B cell (primary cell): ENCODE data around the gene USPL1. TPM values are rescaled to one million over a fixed set of nuclear protein-coding genes. Genes with fewer than 3 reads are reported as not detected.

Experiments
- ATAC-seq: fragments of 200-7000 bp; cut with Tn5 transposase; one replicate; pipeline ENCODE4 v1.10.0; 2021; ENCODE audit warnings: low read depth, mild to moderate bottlenecking, moderate number of reproducible peaks, moderate library complexity
- CTCF ChIA-PET: fragments of 350-600 bp; sonication (Branson Sonifier 250); formaldehyde crosslinking; loops from one replicate; lab custom pipeline; 2021; ENCODE audit warnings: antibody characterized with exemption, inconsistent platforms; lab: Charles Lee
- POLR2A ChIA-PET: fragments of 350-600 bp; sonication (Branson Sonifier 250); formaldehyde crosslinking; loops from one replicate; lab custom pipeline; 2021; ENCODE audit warnings: antibody characterized with exemption; lab: Charles Lee
- DNase-seq: peaks from one replicate; pipeline ENCODE4 v3.0.0; 2013
- H2AFZ ChIP-seq: 2 replicates; pipeline ENCODE4 v1.6.1; 2012; ENCODE audit warnings: mild to moderate bottlenecking, low read depth, low read length; ENCODE audit not compliant: insufficient read depth, poor library complexity, severe bottlenecking
- H3K27ac ChIP-seq, 2 donors: 1 replicate in 1 of 2; 2 replicates in 1 of 2; pipeline ENCODE4 v1.5.1; 2012 to 2013; ENCODE audit warnings: low read length in 2 of 2, mild to moderate bottlenecking in 2 of 2, moderate library complexity in 1 of 2
- H3K27me3 ChIP-seq, 4 experiments: fragments of 200-600 bp in 1 of 4; sonication (generic) in 1 of 4; replicated peaks in 1 of 4; 1 replicate in 2 of 4; 2 replicates in 2 of 4; pipeline versions ENCODE4 v1.6.1 to v1.7.0; 2013 to 2016; ENCODE audit warnings: low read length in 3 of 4, mild to moderate bottlenecking in 2 of 4, mixed read lengths in 1 of 4, moderate library complexity in 1 of 4; ENCODE audit not compliant: insufficient read depth in 4 of 4, control insufficient read depth in 3 of 4; ENCODE audit errors: control extremely low read depth in 1 of 4
- H3K36me3 ChIP-seq, 2 experiments: replicated peaks in 1 of 2; 1 replicate in 1 of 2; 2 replicates in 1 of 2; pipeline versions ENCODE4 v1.6.1 to v1.7.1; 2013; ENCODE audit warnings: low read length in 1 of 2; ENCODE audit not compliant: insufficient read depth in 2 of 2, control insufficient read depth in 1 of 2; ENCODE audit errors: control extremely low read depth in 1 of 2, extremely low read depth in 1 of 2
- H3K4me1 ChIP-seq, 2 donors: fragments of 200-600 bp in 1 of 2; sonication (generic) in 1 of 2; 1 replicate in 1 of 2; 2 replicates in 1 of 2; pipeline versions ENCODE4 v1.5.1 to v1.6.1; 2013 to 2017; ENCODE audit warnings: low read length in 2 of 2; ENCODE audit not compliant: control insufficient read depth in 2 of 2, insufficient read depth in 2 of 2
- H3K4me2 ChIP-seq: replicated peaks from 2 replicates; pipeline ENCODE3; 2012; ENCODE audit warnings: mild to moderate bottlenecking, low read depth, low read length; ENCODE audit not compliant: poor library complexity, severe bottlenecking
- H3K4me3 ChIP-seq, 5 experiments: fragments of 200-600 bp in 1 of 5; sonication (generic) in 1 of 5; 1 replicate in 3 of 5; 2 replicates in 2 of 5; pipeline versions ENCODE4 v1.5.1 to v1.7.0; 2011 to 2016; ENCODE audit warnings: low read length in 4 of 5, mild to moderate bottlenecking in 4 of 5, low read depth in 2 of 5, control low read depth in 1 of 5, moderate library complexity in 1 of 5; ENCODE audit not compliant: insufficient read depth in 1 of 5; ENCODE audit errors: control extremely low read depth in 1 of 5, extremely low read depth in 1 of 5
- H3K79me2 ChIP-seq: fragments of 200-600 bp; sonication (generic); one replicate; pipeline ENCODE4 v1.6.0; 2016; ENCODE audit warnings: low read length; ENCODE audit not compliant: control insufficient read depth, insufficient read depth
- H3K9ac ChIP-seq: fragments of 200-600 bp; sonication (generic); 2 replicates; pipeline ENCODE4 v1.6.1; 2017; ENCODE audit warnings: mild to moderate bottlenecking, low read length, moderate library complexity
- H3K9me3 ChIP-seq, 3 donors: one replicate each; pipeline versions ENCODE4 v1.6.1 to v1.7.1; 2013; ENCODE audit warnings: low read length in 2 of 3; ENCODE audit not compliant: control insufficient read depth in 2 of 3, insufficient read depth in 1 of 3; ENCODE audit errors: control extremely low read depth in 1 of 3
- H4K20me1 ChIP-seq: 2 replicates; pipeline ENCODE4 v1.6.0; 2012; ENCODE audit warnings: mild to moderate bottlenecking, low read length; ENCODE audit not compliant: insufficient read depth, control insufficient read depth, poor library complexity, severe bottlenecking
- H3K27ac Mint-ChIP-seq: one replicate; pipeline ENCODE4 v1.8.0; 2021; ENCODE audit warnings: mixed read lengths
- H3K27me3 Mint-ChIP-seq: one replicate; pipeline ENCODE4 v1.8.0; 2021; ENCODE audit warnings: mixed read lengths
- H3K4me1 Mint-ChIP-seq: one replicate; pipeline ENCODE4 v1.8.0; 2021; ENCODE audit warnings: mixed read lengths
- H3K4me3 Mint-ChIP-seq: one replicate; pipeline ENCODE4 v1.8.0; 2021; ENCODE audit warnings: mixed read lengths
- H3K9me3 Mint-ChIP-seq: one replicate; pipeline ENCODE4 v1.8.0; 2022; ENCODE audit warnings: mixed read lengths; ENCODE audit not compliant: insufficient read depth
- EZH2 ChIP-seq: IDR thresholded peaks from 2 replicates; pipeline ENCODE4 v1.6.1; 2012; ENCODE audit warnings: borderline replicate concordance, low read depth, mild to moderate bottlenecking, moderate library complexity, low read length; ENCODE audit not compliant: insufficient read depth, poor library complexity, severe bottlenecking
- WGBS: methylation state at CpG from one replicate; pipeline ENCODE4 v1.1.5; 2013; ENCODE audit warnings: missing lambda C conversion rate; ENCODE audit not compliant: insufficient coverage; 5-methylcytosine and 5-hydroxymethylcytosine counted together
- intact Hi-C: fragments of 100-400 bp; cut with micrococcal nuclease; formaldehyde crosslinking; loops from one replicate; pipeline ENCODE4 v1.10.0; 2022
- polyA plus RNA-seq: library from polyadenylated mRNA; depleted of rRNA; stranded (reverse); fragments of >200 nt; gene quantifications from 2 replicates; pipeline ENCODE4 v1.2.3, GENCODE V29; 2012
- total RNA-seq, 2 donors: library from RNA; stranded (reverse); fragments of 120-200 nt in 1 of 2; gene quantifications; 1 replicate in 1 of 2; 2 replicates in 1 of 2; pipeline versions ENCODE4 v1.2.3 to v1.2.4, GENCODE V29; 2013 to 2022
- TF ChIP-seq, protein P1 (sequence below): fragments of 200-600 bp; IDR thresholded peaks from one replicate; pipeline ENCODE4 v1.8.0; 2022; ENCODE audit warnings: antibody characterized with exemption, mild to moderate bottlenecking

The USPL1 gene
- total and polyA plus RNA-seq, 2 donors (not counting 1 experiment from before 2014, with no cell fraction given) = 30.2 to 55.8 TPM

DNA sequence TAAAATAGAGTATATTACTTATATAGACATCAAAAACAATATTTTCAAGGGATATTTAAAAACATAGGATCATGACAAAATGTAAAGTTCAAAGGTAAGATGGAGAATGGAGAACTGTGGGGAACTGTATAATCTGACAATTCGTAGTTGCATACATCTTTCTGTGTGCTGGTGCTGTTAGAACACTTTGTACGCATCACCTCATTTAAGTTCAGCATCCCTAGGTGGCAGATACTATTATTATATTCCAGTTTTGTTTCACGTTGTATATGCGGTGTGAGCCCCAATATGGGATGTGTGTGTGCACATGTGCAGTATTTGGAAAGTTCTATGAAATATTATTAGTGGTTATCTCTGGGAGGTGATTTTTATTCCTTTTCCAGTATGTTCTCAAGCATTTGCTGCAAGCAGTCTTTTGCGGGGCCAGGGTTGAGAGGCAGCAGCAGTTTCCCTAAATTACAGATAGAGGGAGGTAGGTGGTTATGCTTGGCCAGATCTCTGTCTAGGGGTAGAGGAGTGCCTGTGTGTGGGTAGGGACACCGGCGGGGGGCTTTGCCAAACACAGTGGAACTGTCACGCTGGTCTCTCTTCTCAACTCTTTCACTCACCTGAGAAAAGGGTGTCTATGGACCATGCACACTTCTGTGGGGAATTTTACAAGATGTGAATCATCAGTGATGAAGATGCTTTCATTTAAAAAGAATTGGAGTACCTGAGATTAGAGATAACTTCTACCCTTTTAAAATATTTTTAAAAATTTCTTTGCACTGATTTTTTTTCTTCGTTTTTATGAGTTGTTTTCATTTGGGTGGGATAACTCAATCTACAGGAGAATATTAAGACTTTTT, 62.0 kb downstream of the USPL1 start:
- intact Hi-C loops = loop anchor here (1.0 to 10.0 kb wide), 3 partner anchors 124 to 545 kb away; no protein-coding TSS in a partner anchor
- POLR2A ChIA-PET = interaction anchor here (0.7 kb wide), 1 partner anchor 59 kb away, joined by 3 read pairs; no protein-coding TSS in a partner anchor
- Histone ChIP-seq H4K20me1 (no peaks in the 10 kb centered on the region), H3K9ac (no peak overlapping the region), H3K79me2 (no peaks in the 10 kb centered on the region), H3K4me2 (peak overlapping the region; percentile 37), H3K36me3 (no peaks in the 10 kb centered on the region), H3K4me3 (no peak overlapping the region), H3K9me3 (no peaks in the 10 kb centered on the region), H3K27me3 (no peaks in the 10 kb centered on the region), H3K27ac (no peak overlapping the region), H3K4me1 (peaks cover 3 to 13% of the 10 kb centered on the region in 2 donors), H2AFZ (no peak overlapping the region)
- TF ChIP-seq, protein P1, sequence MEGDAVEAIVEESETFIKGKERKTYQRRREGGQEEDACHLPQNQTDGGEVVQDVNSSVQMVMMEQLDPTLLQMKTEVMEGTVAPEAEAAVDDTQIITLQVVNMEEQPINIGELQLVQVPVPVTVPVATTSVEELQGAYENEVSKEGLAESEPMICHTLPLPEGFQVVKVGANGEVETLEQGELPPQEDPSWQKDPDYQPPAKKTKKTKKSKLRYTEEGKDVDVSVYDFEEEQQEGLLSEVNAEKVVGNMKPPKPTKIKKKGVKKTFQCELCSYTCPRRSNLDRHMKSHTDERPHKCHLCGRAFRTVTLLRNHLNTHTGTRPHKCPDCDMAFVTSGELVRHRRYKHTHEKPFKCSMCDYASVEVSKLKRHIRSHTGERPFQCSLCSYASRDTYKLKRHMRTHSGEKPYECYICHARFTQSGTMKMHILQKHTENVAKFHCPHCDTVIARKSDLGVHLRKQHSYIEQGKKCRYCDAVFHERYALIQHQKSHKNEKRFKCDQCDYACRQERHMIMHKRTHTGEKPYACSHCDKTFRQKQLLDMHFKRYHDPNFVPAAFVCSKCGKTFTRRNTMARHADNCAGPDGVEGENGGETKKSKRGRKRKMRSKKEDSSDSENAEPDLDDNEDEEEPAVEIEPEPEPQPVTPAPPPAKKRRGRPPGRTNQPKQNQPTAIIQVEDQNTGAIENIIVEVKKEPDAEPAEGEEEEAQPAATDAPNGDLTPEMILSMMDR = peak; percentile 72
- no peak for TF ChIP-seq EZH2
- Mint-ChIP-seq H3K27ac (peak overlapping the region; percentile 54), H3K27me3 (no peaks in the 10 kb centered on the region), H3K4me1 (peaks cover 12% of the 10 kb centered on the region), H3K9me3 (no peaks in the 10 kb centered on the region), H3K4me3 (no peak overlapping the region)
- CTCF ChIA-PET = interaction anchor here (0.6 to 5.2 kb wide), 5 partner anchors 11 to 547 kb away, joined by 3 to 27 read pairs (median 5); no protein-coding TSS in a partner anchor
- peak; percentile 91 for ATAC-seq
- WGBS = 6% methylated on average over 3 of the region's 9 CpGs
- peak; percentile 66 for DNase-seq

DNA sequence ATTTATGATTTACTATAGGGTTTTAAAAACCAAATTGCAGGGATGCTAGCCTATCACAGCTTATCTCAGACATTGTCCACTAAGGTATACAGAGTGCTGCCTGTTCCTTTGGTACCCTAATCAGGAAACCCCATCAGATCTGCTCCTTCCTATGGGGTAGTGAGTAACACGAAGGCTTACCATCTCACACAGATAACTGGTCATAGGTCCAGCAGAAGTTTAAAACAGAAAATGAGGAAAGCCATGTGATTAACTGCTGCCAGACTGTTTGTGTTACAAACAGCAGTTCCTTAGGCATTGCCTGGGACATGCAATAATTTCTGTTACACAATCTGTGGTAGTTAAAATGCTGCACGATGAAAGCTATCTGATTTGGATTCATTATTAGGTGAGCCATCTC, 64.1 kb downstream of the USPL1 start:
- H4K20me1 ChIP-seq = no peaks in the 10 kb centered on the region
- H3K79me2 ChIP-seq = no peaks in the 10 kb centered on the region
- no peak overlapping the region for H3K9ac ChIP-seq
- H3K27ac Mint-ChIP-seq = no peak overlapping the region
- ChIA-PET POLR2A (interaction anchor here (0.7 kb wide), 1 partner anchor 54 kb away, joined by 3 read pairs; the partner anchor contains the start of gene ALOX5AP), CTCF (interaction anchor here (0.7 to 5.2 kb wide), 5 partner anchors 65 to 560 kb away, joined by 3 to 27 read pairs (median 3); no protein-coding TSS in a partner anchor)
- no CpG with 5 or more reads among the region's 2 CpGs for whole genome bisulfite sequencing
- ATAC-seq (no peak), DNase-seq (no peak)
- H2AFZ ChIP-seq = no peak overlapping the region
- H3K4me1 Mint-ChIP-seq = peaks cover 7% of the 10 kb centered on the region
- H3K27ac ChIP-seq = no peak overlapping the region
- H3K4me3 ChIP-seq = no peak overlapping the region
- peaks cover 3 to 6% of the 10 kb centered on the region in 2 donors for H3K4me1 ChIP-seq
- no peaks in the 10 kb centered on the region for H3K9me3 Mint-ChIP-seq
- H3K27me3 Mint-ChIP-seq = no peaks in the 10 kb centered on the region
- H3K27me3 ChIP-seq = no peaks in the 10 kb centered on the region
- no peaks in the 10 kb centered on the region for H3K36me3 ChIP-seq
- TF ChIP-seq, protein P1 = no peak
- no peak for TF ChIP-seq EZH2
- no peak overlapping the region for H3K4me3 Mint-ChIP-seq
- H3K4me2 ChIP-seq = no peak overlapping the region
- no peaks in the 10 kb centered on the region for H3K9me3 ChIP-seq
- intact Hi-C loops = no loop called here
